GM23338 (cell line): ENCODE results near the gene RRN3.
"Not testable (repeated sequence)": the region's sequence is repeated elsewhere in the genome, so short reads cannot be mapped to it uniquely, and the experiment has no call there.

Experiments used
- CREB1 ChIP-seq: fragments of 250-450 bp; sonication (Bioruptor Pico); IDR thresholded peaks from 2 replicates; pipeline ENCODE4 v1.5.0; 2020; ENCODE audit warnings: low read depth, mild to moderate bottlenecking, moderate library complexity
- CTCF ChIP-seq, 2 experiments: fragments of 200-600 bp in 1 of 2; sonication (generic) in 1 of 2; conservative IDR thresholded peaks; 2 replicates each; pipeline versions ENCODE4 v1.5.1 to v1.6.1; 2016 to 2017; ENCODE audit warnings: antibody characterized with exemption in 2 of 2, low read depth in 2 of 2, mild to moderate bottlenecking in 2 of 2, moderate library complexity in 1 of 2
- ETS1 ChIP-seq: IDR thresholded peaks from 2 replicates; pipeline ENCODE4 v1.6.1; 2016; ENCODE audit warnings: antibody characterized with exemption
- EZH2 ChIP-seq: fragments of 200-600 bp; sonication (generic); IDR thresholded peaks from one replicate; pipeline ENCODE4 v1.8.0; 2017; ENCODE audit warnings: antibody characterized with exemption, mild to moderate bottlenecking, low read depth; ENCODE audit not compliant: unreplicated experiment
- EZH2phosphoT487 ChIP-seq: fragments of 200-600 bp; sonication (generic); IDR thresholded peaks from one replicate; pipeline ENCODE4 v1.8.1; 2018; ENCODE audit warnings: antibody characterized with exemption; ENCODE audit not compliant: unreplicated experiment
- JUNB ChIP-seq: IDR thresholded peaks from one replicate; pipeline ENCODE4 v1.6.1; 2016; ENCODE audit warnings: antibody characterized with exemption; ENCODE audit not compliant: unreplicated experiment
- NANOG ChIP-seq: IDR thresholded peaks from 2 replicates; pipeline ENCODE4 v1.6.1; 2016; ENCODE audit warnings: antibody characterized with exemption, borderline replicate concordance
- POLR2AphosphoS5 ChIP-seq: IDR thresholded peaks from 2 replicates; pipeline ENCODE4 v1.6.1; 2016; ENCODE audit warnings: antibody characterized with exemption, low read depth
- REST ChIP-seq: IDR thresholded peaks from one replicate; pipeline ENCODE4 v1.6.1; 2018; ENCODE audit warnings: antibody characterized with exemption; ENCODE audit not compliant: unreplicated experiment
- STAT1 ChIP-seq: IDR thresholded peaks from one replicate; pipeline ENCODE4 v1.6.1; 2016; ENCODE audit warnings: antibody characterized with exemption; ENCODE audit not compliant: unreplicated experiment
- ZNF331 ChIP-seq: fragments of 250-450 bp; sonication (Bioruptor Pico); IDR thresholded peaks from 2 replicates; pipeline ENCODE4 v1.5.0; 2020; ENCODE audit warnings: low read depth, mild to moderate bottlenecking, moderate library complexity
- ZNF462 ChIP-seq: fragments of 250-450 bp; sonication (Bioruptor Pico); IDR thresholded peaks from 2 replicates; pipeline ENCODE4 v1.5.0; 2020; ENCODE audit warnings: mild to moderate bottlenecking, moderate library complexity

GRCh38 chr16:15130256-15130932 lies 36.3 kb upstream of the RRN3 start:
- TF ChIP-seq CTCF (conservative IDR thresholded peaks at IDR 0.05; ENCODE audit: low read depth in 2 of 2); POLR2AphosphoS5; EZH2; ETS1; REST; STAT1; JUNB; CREB1 (CRISPR knock-in tag); EZH2phosphoT487; ZNF462 (CRISPR knock-in tag); NANOG; ZNF331 (CRISPR knock-in tag): not testable (repeated sequence)
